Spleen (tissue), 13 donors: ENCODE results near the gene TAOK3. TPM values are rescaled to one million over a fixed set of nuclear protein-coding genes. Genes with fewer than 3 reads are reported as not detected.

ENCODE experiments used
- DNase-seq: peaks from one replicate; pipeline ENCODE4 v3.0.0-alpha.2; 2020
- H3K27ac ChIP-seq, 8 donors: fragments of 200-600 bp; sonication (generic) in 7 of 8; 1 replicate in 4 of 8; 2 replicates in 4 of 8; pipeline versions ENCODE4 v1.5.0 to v1.8.0; 2016 to 2021; ENCODE audit warnings: inconsistent platforms in 4 of 8, mild to moderate bottlenecking in 4 of 8, moderate library complexity in 1 of 8
- H3K27me3 ChIP-seq, 7 donors: fragments of 200-600 bp; sonication (generic) in 6 of 7; replicated peaks in 1 of 7; 1 replicate in 4 of 7; 2 replicates in 3 of 7; pipeline versions ENCODE4 v1.5.0 to v1.8.0; 2016 to 2021; ENCODE audit warnings: inconsistent platforms in 3 of 7, mild to moderate bottlenecking in 1 of 7
- H3K36me3 ChIP-seq, 6 donors: fragments of 200-600 bp; sonication (generic) in 5 of 6; 1 replicate in 4 of 6; 2 replicates in 2 of 6; pipeline versions ENCODE4 v1.5.0 to v1.8.0; 2016 to 2021; ENCODE audit warnings: inconsistent platforms in 2 of 6
- H3K4me1 ChIP-seq, 6 donors: fragments of 200-600 bp; sonication (generic) in 5 of 6; 1 replicate in 3 of 6; 2 replicates in 3 of 6; pipeline versions ENCODE4 v1.5.0 to v1.8.0; 2016 to 2021; ENCODE audit warnings: inconsistent platforms in 3 of 6
- H3K4me3 ChIP-seq, 8 donors: fragments of 200-600 bp; sonication (generic) in 7 of 8; 1 replicate in 4 of 8; 2 replicates in 4 of 8; pipeline versions ENCODE4 v1.5.0 to v1.8.0; 2016 to 2021; ENCODE audit warnings: inconsistent platforms in 4 of 8, mild to moderate bottlenecking in 4 of 8, moderate library complexity in 2 of 8
- H3K9me3 ChIP-seq, 8 donors: fragments of 200-600 bp; sonication (generic) in 7 of 8; 1 replicate in 4 of 8; 2 replicates in 4 of 8; pipeline versions ENCODE4 v1.5.0 to v1.8.0; 2016 to 2021; ENCODE audit warnings: inconsistent platforms in 4 of 8
- CTCF ChIP-seq, 11 experiments: fragments of 200-600 bp in 7 of 11; fragments of 450-650 bp in 4 of 11; sonication (generic) in 4 of 11; IDR thresholded peaks in 8 of 11; conservative IDR thresholded peaks in 3 of 11; 1 replicate in 7 of 11; 2 replicates in 4 of 11; pipeline versions ENCODE4 v1.4.0 to v1.8.0; 2016 to 2021; ENCODE audit warnings: antibody characterized with exemption in 11 of 11, inconsistent platforms in 4 of 11, mild to moderate bottlenecking in 1 of 11
- POLR2A ChIP-seq, 3 donors: fragments of 450-650 bp; IDR thresholded peaks; one replicate each; pipeline ENCODE4 v1.5.1; 2017; ENCODE audit warnings: antibody characterized with exemption in 3 of 3, mild to moderate bottlenecking in 1 of 3
- POLR2AphosphoS5 ChIP-seq, 3 donors: sonication (generic); formaldehyde crosslinking; IDR thresholded peaks; one replicate each; pipeline ENCODE4 v1.5.1; 2017; ENCODE audit warnings: antibody characterized with exemption in 3 of 3
- WGBS, 5 donors: extraction: QIAGEN DNeasy Blood & Tissue Kit in 3 of 5; methylation state at CpG; one replicate each; pipeline versions ENCODE4 v1.1.5 to v1.1.7; 2013 to 2018; 5-methylcytosine and 5-hydroxymethylcytosine counted together
- intact Hi-C: fragments of 100-400 bp; cut with DNase I; formaldehyde crosslinking; loops from one replicate; pipeline ENCODE4 v1.15.0; 2023; ENCODE audit warnings: low total_unique reads
- long read RNA-seq, 2 donors: transcript quantifications; one replicate each; lab custom pipeline, GENCODE V29; 2026
- polyA plus RNA-seq, 3 donors: library from polyadenylated mRNA; stranded (reverse); fragments of 200-250 nt; gene quantifications; one replicate each; pipeline ENCODE4 v1.2.1, GENCODE V29; 2013
- total RNA-seq, 7 donors: library from RNA; depleted of rRNA in 3 of 7; stranded (reverse); fragments of >200 nt in 3 of 7; fragmentation: NEBNext Ultra II Directional in 4 of 7; extraction: Animal tissue kit (Norgen Biotek cat#: 25700) in 4 of 7; gene quantifications; one replicate each; pipeline versions ENCODE4 v1.1.0 to v1.2.1, GENCODE V29; 2016 to 2021
- donor health status: healthy with polysubstance abuse.
- donor health status: DM: no; HTN: no; CAD: no; lungs with moderate emphysema.
- donor health status: DM: no; HTN: no; CAD: no.
- donor health status: Bipolar disorder and iron deficiency.
- donor health status: healthy.
- donor health status: DM: no; HTN: no; CAD: no.
- donor health status: DM: yes; HTN: yes; CAD: no.

Gene TAOK3
- 10 to 100 TPM; 53.9 to 80.8 (median 63.2) TPM for total RNA-seq
- polyA plus RNA-seq: 10 to 100 TPM; 12.7 to 15.7 (median 13.1) TPM
- long read RNA-seq, donor 1, partial matches to known transcripts: 0 of 1 reads
- long read RNA-seq, donor 1, other reads (novel, unspliced or antisense): 0 of 1 reads
- long read RNA-seq, donor 2, full-length matches to known transcripts: 6 of 6 reads
- long read RNA-seq, donor 2, partial matches to known transcripts: 0 of 6 reads
- long read RNA-seq, donor 2, other reads (novel, unspliced or antisense): 0 of 6 reads

- WGBS, 5 donors: 0 to 1% (median 1%) methylated on average over 47 to 75 of the region's 75 CpGs
- peak; percentile 99 for DNase-seq
Observed at GRCh38 chr12:118372541-118373495, at the start of gene TAOK3. TAOK3 (minus strand) TSS chr12:118372907; CDS start chr12:118255567, 117,340 bp downstream.

GRCh38 chr12:118420673-118421072, 48.0 kb upstream of the TAOK3 start:
- Histone ChIP-seq H3K27me3 (no peaks in the 10 kb centered on the region), H3K9me3 (no peaks in the 10 kb centered on the region), H3K36me3 (peaks cover 3 to 36% (median 12%) of the 10 kb centered on the region in 6 donors), H3K4me3 (no peak overlapping the region), H3K4me1 (no peaks in the 10 kb centered on the region), H3K27ac (no peak overlapping the region)
- intact Hi-C loops: no loop called here
- no peak for DNase-seq
- no peak for TF ChIP-seq POLR2A (IDR thresholded peaks at IDR 0.05)
- WGBS, 5 donors: 94 to 99% (median 96%) methylated on average over 3 of the region's 3 CpGs

More at GRCh38 chr12:118372541-118373495, at the start of gene TAOK3:
- TF ChIP-seq POLR2A (IDR thresholded peaks at IDR 0.05): peak; percentile 51 to 88 (median 69)
- TF ChIP-seq POLR2AphosphoS5 (IDR thresholded peaks at IDR 0.05): peak; percentile 94 to 97 (median 95)
- peak in 1 of 11 experiments; percentile 51 for TF ChIP-seq CTCF (IDR thresholded peaks at IDR 0.05 in 8 of 11, conservative IDR thresholded peaks at IDR 0.05 in 3 of 11)
- no peaks in the 10 kb centered on the region for H3K36me3 ChIP-seq
- peak within 1 kb of the TSS; percentile 65 to 95 (median 94) for H3K27ac ChIP-seq
- H3K27me3 ChIP-seq: no peaks in the 10 kb centered on the region
- H3K4me1 ChIP-seq: peaks cover 17 to 83% (median 48%) of the 10 kb centered on the region in 6 donors
- H3K4me3 ChIP-seq: peak within 1 kb of the TSS; percentile 68 to 93 (median 88)
- no peaks in the 10 kb centered on the region for H3K9me3 ChIP-seq
- intact Hi-C loops: loop anchor here (10.0 kb wide), 1 partner anchor 248 kb away; no protein-coding TSS in a partner anchor

- no peak for DNase-seq
- H3K27ac ChIP-seq: no peak overlapping the region
- intact Hi-C loops: no loop called here
- TF ChIP-seq CTCF (IDR thresholded peaks at IDR 0.05 in 8 of 11, conservative IDR thresholded peaks at IDR 0.05 in 3 of 11) (no peak), POLR2AphosphoS5 (IDR thresholded peaks at IDR 0.05) (no peak), POLR2A (IDR thresholded peaks at IDR 0.05) (no peak)
- H3K4me1 ChIP-seq: no peaks in the 10 kb centered on the region
- no peaks in the 10 kb centered on the region for H3K27me3 ChIP-seq
- WGBS, 5 donors: 78 to 100% (median 95%) methylated on average over 1 of the region's 1 CpG
- peaks cover 3 to 57% (median 34%) of the 10 kb centered on the region in 6 donors for H3K36me3 ChIP-seq
- no peaks in the 10 kb centered on the region for H3K9me3 ChIP-seq
- H3K4me3 ChIP-seq: no peak overlapping the region
Observed at GRCh38 chr12:118418385-118419057, 45.8 kb upstream of the TAOK3 start.

GRCh38 chr12:118417942-118418341, 45.2 kb upstream of the TAOK3 start:
- intact Hi-C loops: no loop called here
- H3K27ac ChIP-seq: no peak overlapping the region
- 92 to 97% (median 95%) methylated on average over 3 of the region's 3 CpGs for WGBS, 5 donors

More at GRCh38 chr12:118417942-118418341, 45.2 kb upstream of the TAOK3 start:
- Histone ChIP-seq H3K4me1 (no peaks in the 10 kb centered on the region), H3K4me3 (no peak overlapping the region), H3K36me3 (peaks cover 3 to 63% (median 40%) of the 10 kb centered on the region in 6 donors), H3K27me3 (no peaks in the 10 kb centered on the region), H3K9me3 (peaks cover 0 to under 1% (median 0%) of the 10 kb centered on the region in 8 donors)
- TF ChIP-seq CTCF (IDR thresholded peaks at IDR 0.05 in 8 of 11, conservative IDR thresholded peaks at IDR 0.05 in 3 of 11) (no peak), POLR2A (IDR thresholded peaks at IDR 0.05) (no peak), POLR2AphosphoS5 (IDR thresholded peaks at IDR 0.05) (no peak)
- no peak for DNase-seq
